Transverse colon (tissue), 4 donors: Measurements from ENCODE around the gene PRICKLE2. TPM values are rescaled to one million over a fixed set of nuclear protein-coding genes. Genes with fewer than 3 reads are reported as not detected.

Experiments
- DNase-seq: peaks from one replicate; pipeline ENCODE4 v3.0.0-alpha.2; 2019
- H3K27ac ChIP-seq, 4 donors: fragments of 200-600 bp; sonication (generic); 2 replicates each; pipeline ENCODE4 v1.5.1; 2016 to 2018; ENCODE audit warnings: inconsistent platforms in 4 of 4
- H3K27me3 ChIP-seq: fragments of 200-600 bp; sonication (generic); 2 replicates; pipeline ENCODE4 v1.5.1; 2017; ENCODE audit warnings: inconsistent platforms
- H3K36me3 ChIP-seq, 4 donors: fragments of 200-600 bp; sonication (generic); 2 replicates each; pipeline ENCODE4 v1.5.1; 2017 to 2019; ENCODE audit warnings: inconsistent platforms in 4 of 4
- H3K4me1 ChIP-seq, 4 donors: fragments of 200-600 bp; sonication (generic); 2 replicates each; pipeline ENCODE4 v1.5.1; 2017 to 2020; ENCODE audit warnings: inconsistent platforms in 4 of 4
- H3K4me3 ChIP-seq, 4 donors: fragments of 200-600 bp; sonication (generic); 1 replicate in 1 of 4; 2 replicates in 3 of 4; pipeline versions ENCODE4 v1.5.1 to v1.6.1; 2017 to 2019; ENCODE audit warnings: inconsistent platforms in 4 of 4
- H3K9me3 ChIP-seq, 2 donors: fragments of 200-600 bp; sonication (generic); 2 replicates each; pipeline ENCODE4 v1.5.1; 2017 to 2019; ENCODE audit warnings: inconsistent platforms in 2 of 2
- EP300 ChIP-seq: sonication (generic); formaldehyde crosslinking; IDR thresholded peaks from one replicate; pipeline ENCODE4 v1.6.1; 2017; ENCODE audit warnings: antibody characterized with exemption, low read depth
- POLR2A ChIP-seq: fragments of 450-650 bp; IDR thresholded peaks from one replicate; pipeline ENCODE4 v1.6.1; 2016; ENCODE audit warnings: antibody characterized with exemption, mild to moderate bottlenecking, moderate library complexity
- POLR2AphosphoS5 ChIP-seq, 3 donors: sonication (generic); formaldehyde crosslinking; IDR thresholded peaks; one replicate each; pipeline ENCODE4 v1.6.1; 2016; ENCODE audit warnings: antibody characterized with exemption in 3 of 3
- WGBS, 2 donors: methylation state at CpG; one replicate each; pipeline ENCODE4 v1.1.5; 2018; ENCODE audit warnings: low coverage in 1 of 2; 5-methylcytosine and 5-hydroxymethylcytosine counted together
- in situ Hi-C, 4 donors: fragments of 200-750 bp; cut with MboI; loops; one replicate each; pipeline versions ENCODE4 v1.15.0 to v1.15.1; 2017; ENCODE audit warnings: low sequenced_read_pairs in 3 of 4, low pct_ligation_motif_present in 1 of 4, low pct_unique_long_range_greater_than_20kb in 1 of 4
- intact Hi-C: fragments of 100-400 bp; cut with DNase I; formaldehyde crosslinking; loops from one replicate; pipeline ENCODE4 v1.15.1; 2023; ENCODE audit warnings: low total_unique reads
- total RNA-seq, 4 donors: library from RNA; depleted of rRNA; stranded (reverse); fragments of >200 nt; gene quantifications; one replicate each; pipeline ENCODE4 v1.1.0, GENCODE V29; 2016
- TF ChIP-seq, protein P1 (sequence below), 5 experiments: fragments of 200-600 bp in 3 of 5; fragments of 450-650 bp in 2 of 5; sonication (generic) in 3 of 5; IDR thresholded peaks; 1 replicate in 2 of 5; 2 replicates in 3 of 5; pipeline ENCODE4 v1.5.1; 2016 to 2017; ENCODE audit warnings: antibody characterized with exemption in 5 of 5, inconsistent platforms in 3 of 5, mild to moderate bottlenecking in 2 of 5, moderate library complexity in 1 of 5

Gene PRICKLE2
- total RNA-seq, 4 donors from 2014 or later, result 8.5 to 38.4 (median 17.4) TPM

- in situ Hi-C loops, result loop anchor here in 2 of 4 donors (25.0 kb wide), 2 partner anchors 106 to 231 kb away; no protein-coding TSS in a partner anchor
- DNase-seq, result peak; percentile 55
- peak overlapping the region; percentile 87 to 94 (median 92) for H3K27ac ChIP-seq
- intact Hi-C loops, result loop anchor here (2.0 to 10.0 kb wide), 3 partner anchors 77 to 131 kb away; no protein-coding TSS in a partner anchor
- H3K36me3 ChIP-seq, result no peaks in the 10 kb centered on the region
- peak overlapping the region; percentile 30 to 60 (median 52) for H3K4me3 ChIP-seq
- TF ChIP-seq POLR2A (peak; percentile 67), POLR2AphosphoS5 (IDR thresholded peaks at IDR 0.05) (peak; percentile 78 to 86 (median 78))
- TF ChIP-seq, protein P1, sequence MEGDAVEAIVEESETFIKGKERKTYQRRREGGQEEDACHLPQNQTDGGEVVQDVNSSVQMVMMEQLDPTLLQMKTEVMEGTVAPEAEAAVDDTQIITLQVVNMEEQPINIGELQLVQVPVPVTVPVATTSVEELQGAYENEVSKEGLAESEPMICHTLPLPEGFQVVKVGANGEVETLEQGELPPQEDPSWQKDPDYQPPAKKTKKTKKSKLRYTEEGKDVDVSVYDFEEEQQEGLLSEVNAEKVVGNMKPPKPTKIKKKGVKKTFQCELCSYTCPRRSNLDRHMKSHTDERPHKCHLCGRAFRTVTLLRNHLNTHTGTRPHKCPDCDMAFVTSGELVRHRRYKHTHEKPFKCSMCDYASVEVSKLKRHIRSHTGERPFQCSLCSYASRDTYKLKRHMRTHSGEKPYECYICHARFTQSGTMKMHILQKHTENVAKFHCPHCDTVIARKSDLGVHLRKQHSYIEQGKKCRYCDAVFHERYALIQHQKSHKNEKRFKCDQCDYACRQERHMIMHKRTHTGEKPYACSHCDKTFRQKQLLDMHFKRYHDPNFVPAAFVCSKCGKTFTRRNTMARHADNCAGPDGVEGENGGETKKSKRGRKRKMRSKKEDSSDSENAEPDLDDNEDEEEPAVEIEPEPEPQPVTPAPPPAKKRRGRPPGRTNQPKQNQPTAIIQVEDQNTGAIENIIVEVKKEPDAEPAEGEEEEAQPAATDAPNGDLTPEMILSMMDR (IDR thresholded peaks at IDR 0.05), result no peak
- peaks cover 18% of the 10 kb centered on the region for H3K27me3 ChIP-seq
- 18 to 29% methylated on average over 5 to 29 of the region's 33 CpGs for WGBS, 2 donors
- H3K4me1 ChIP-seq, result peaks cover 0 to 17% (median 8%) of the 10 kb centered on the region in 4 donors
- no peaks in the 10 kb centered on the region for H3K9me3 ChIP-seq
Measured at GRCh38 chr3:64267721-64268604, 42.7 kb upstream of the PRICKLE2 start.

GRCh38 chr3:64266983-64267382 is 41.7 kb upstream of the PRICKLE2 start:
- Histone ChIP-seq H3K4me3 (peak overlapping the region; percentile 30 to 60 (median 52)), H3K27me3 (peaks cover 18% of the 10 kb centered on the region), H3K4me1 (peaks cover 0 to 17% (median 8%) of the 10 kb centered on the region in 4 donors), H3K9me3 (no peaks in the 10 kb centered on the region), H3K27ac (peak overlapping the region; percentile 87 to 94 (median 92)), H3K36me3 (no peaks in the 10 kb centered on the region)
- in situ Hi-C loops (loop anchor here in 2 of 4 donors (25.0 kb wide), 2 partner anchors 105 to 230 kb away; no protein-coding TSS in a partner anchor), intact Hi-C loops (loop anchor here (2.0 to 10.0 kb wide), 3 partner anchors 78 to 132 kb away; no protein-coding TSS in a partner anchor)
- TF ChIP-seq POLR2A, result no peak
- TF ChIP-seq, protein P1 (IDR thresholded peaks at IDR 0.05), result no peak
- no peak for TF ChIP-seq EP300
- no peak for TF ChIP-seq POLR2AphosphoS5 (IDR thresholded peaks at IDR 0.05)
- DNase-seq, result no peak
- 58 to 60% methylated on average over 2 of the region's 2 CpGs for WGBS, 2 donors

GRCh38 chr3:64266065-64266931 is 41.0 kb upstream of the PRICKLE2 start:
- Histone ChIP-seq H3K9me3 (no peaks in the 10 kb centered on the region), H3K36me3 (no peaks in the 10 kb centered on the region), H3K4me1 (peaks cover 6 to 17% (median 8%) of the 10 kb centered on the region in 4 donors), H3K27ac (peak overlapping the region; percentile 87 to 94 (median 92)), H3K27me3 (peaks cover 18% of the 10 kb centered on the region), H3K4me3 (peak overlapping the region in 3 of 4 donors; percentile 51 to 60 (median 53))
- intact Hi-C loops (loop anchor here (2.0 to 10.0 kb wide), 3 partner anchors 79 to 133 kb away; no protein-coding TSS in a partner anchor), in situ Hi-C loops (loop anchor here in 2 of 4 donors (25.0 kb wide), 2 partner anchors 104 to 229 kb away; no protein-coding TSS in a partner anchor)
- 40 to 52% methylated on average over 7 of the region's 7 CpGs for WGBS, 2 donors
- no peak for TF ChIP-seq EP300
- TF ChIP-seq POLR2A, result no peak
- peak in 1 of 3 donors; percentile 62 for TF ChIP-seq POLR2AphosphoS5 (IDR thresholded peaks at IDR 0.05)
- TF ChIP-seq, protein P1 (IDR thresholded peaks at IDR 0.05), result no peak
- DNase-seq, result peak; percentile 16
